ENCODE results near the gene ADK. TPM values are rescaled to one million over a fixed set of nuclear protein-coding genes. Genes with fewer than 3 reads are reported as not detected.

ADK gene
- total and polyA plus RNA-seq, 2 of the 13 experiments (the other 11 are each of a cell fraction or from before 2014, with no cell fraction given) = 48.6 to 79.1 TPM

- TF ChIP-seq ZNF558 (CRISPR knock-in tag; IDR thresholded peaks at IDR 0.05; ENCODE audit: borderline replicate concordance) = no peak; the same call in 1 of the 2 replicates
- TF ChIP-seq CC2D1A (CRISPR knock-in tag; IDR thresholded peaks at IDR 0.05) = no peak
- TF ChIP-seq ZNF256 (CRISPR knock-in tag; conservative IDR thresholded peaks at IDR 0.05) = peak; percentile 92; the same call in 1 of the 2 replicates
- TF ChIP-seq ZSCAN21 (CRISPR knock-in tag; IDR thresholded peaks at IDR 0.05; ENCODE audit: borderline replicate concordance) = peak; percentile 91
- no peak for TF ChIP-seq ZNF207 (IDR thresholded peaks at IDR 0.05; ENCODE audit: borderline replicate concordance)
- TF ChIP-seq ZBTB21 (CRISPR knock-in tag; IDR thresholded peaks at IDR 0.05) = no peak; the same call in 1 of the 2 replicates
- peak; percentile 38 for TF ChIP-seq PHF5A (CRISPR knock-in tag; IDR thresholded peaks at IDR 0.05; ENCODE audit: low read depth, unreplicated experiment)
- TF ChIP-seq TCF12 (IDR thresholded peaks at IDR 0.05) = no peak
- TF ChIP-seq TCF12 (CRISPR knock-in tag; IDR thresholded peaks at IDR 0.05) = peak; percentile 45; the same call in 1 of the 2 replicates
- peak; percentile 66; the same call in 1 of the 2 replicates for TF ChIP-seq JDP2 (CRISPR knock-in tag; IDR thresholded peaks at IDR 0.05; ENCODE audit: borderline replicate concordance)
- no peak for TF ChIP-seq REST (IDR thresholded peaks at IDR 0.05; ENCODE audit: borderline replicate concordance in 1 of 2, low read depth in 1 of 2, low read length in 2 of 2)
- TF ChIP-seq RELA (CRISPR knock-in tag; IDR thresholded peaks at IDR 0.05) = no peak
- peak; percentile 98 for TF ChIP-seq ASH2L (IDR thresholded peaks at IDR 0.05; ENCODE audit: insufficient read length, low read depth, low read length)
- TF ChIP-seq E2F2 (CRISPR knock-in tag; IDR thresholded peaks at IDR 0.05; ENCODE audit: borderline replicate concordance) = no peak; the same call in 1 of the 2 replicates
- peak; percentile 89; the same call in 1 of the 2 replicates for TF ChIP-seq NRL (CRISPR knock-in tag; IDR thresholded peaks at IDR 0.05; ENCODE audit: borderline replicate concordance)
- peak; percentile 93; the same call in 1 of the 2 replicates for TF ChIP-seq MEIS1 (CRISPR knock-in tag; IDR thresholded peaks at IDR 0.05; ENCODE audit: borderline replicate concordance)
- TF ChIP-seq PRDM15 (CRISPR knock-in tag; IDR thresholded peaks at IDR 0.05) = peak; percentile 59; the same call in 1 of the 2 replicates
- 0 out of 2 replicates have a peak, but pooled peaks have one; percentile 9 for TF ChIP-seq ATF5 (CRISPR knock-in tag; IDR thresholded peaks at IDR 0.05; ENCODE audit: low read depth)
These were observed 25.5 kb downstream of the ADK start (continued) for GRCh38 chr10:74176380-74177139.
